NB4 (cell line): ENCODE data around the gene ZNF652.

Experiments used
- CTCF ChIP-seq: IDR thresholded peaks from one replicate; pipeline ENCODE4 v1.5.1; 2012; ENCODE audit warnings: low read depth, low read length
- POLR2A ChIP-seq: IDR thresholded peaks from 2 replicates; pipeline ENCODE4 v1.6.1; 2011; ENCODE audit warnings: mild to moderate bottlenecking; ENCODE audit not compliant: insufficient read length; ENCODE audit errors: extremely low read depth

- no peak for TF ChIP-seq POLR2A
- TF ChIP-seq CTCF, result no peak
Observed at GRCh38 chr17:49260817-49261291, 101.2 kb downstream of the ZNF652 start.
